Measurements from ENCODE around the gene MLLT10. TPM values are rescaled to one million over a fixed set of nuclear protein-coding genes. Genes with fewer than 3 reads are reported as not detected.

Gene MLLT10
- total and polyA plus RNA-seq, 2 of the 8 experiments (the other 6 are each of a cell fraction or from before 2014, with no cell fraction given) = 53.1 to 62.1 TPM

DNA sequence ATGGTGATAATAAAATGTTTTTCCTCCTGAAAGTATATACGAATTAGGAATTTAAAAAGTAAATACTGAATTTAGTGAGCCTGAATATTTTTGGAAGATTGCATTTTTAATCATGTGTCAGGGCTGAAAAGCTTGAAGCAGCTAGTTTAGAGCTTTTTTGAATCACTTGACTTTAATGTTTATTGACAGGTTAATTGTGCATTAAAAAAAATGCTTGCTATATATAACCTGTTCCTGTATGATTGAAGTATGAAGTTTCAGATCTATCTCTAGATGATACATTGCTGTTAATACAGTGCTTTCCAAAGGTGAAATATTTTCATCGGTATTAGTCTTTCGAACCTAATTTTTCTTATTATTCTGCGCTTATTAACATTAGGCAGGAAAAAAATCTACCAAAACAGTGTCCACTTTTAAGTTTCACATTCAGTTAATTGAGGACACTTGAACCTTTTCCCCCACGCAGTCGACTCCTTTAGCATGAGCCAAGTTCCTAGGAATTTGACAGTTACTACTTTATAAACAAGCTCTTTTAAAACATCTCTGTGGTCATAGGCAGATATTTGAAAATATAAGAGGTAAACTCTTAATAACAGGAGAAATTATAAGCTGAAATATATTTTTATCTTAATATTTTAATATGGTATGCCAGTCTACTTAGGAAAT is 187.1 kb downstream of the MLLT10 start:
- peaks cover 0 to 4% of the 10 kb centered on the region in 2 experiments; a peak in 1 of 4 replicates for H3K79me2 ChIP-seq (ENCODE audit: control insufficient read depth in 1 of 2, insufficient read depth in 2 of 2, low read length in 2 of 2)
- no peak overlapping the region for H3K14ac ChIP-seq (ENCODE audit: insufficient read length)
- H3K18ac ChIP-seq (ENCODE audit: extremely low read depth, low read length) = no peak overlapping the region
- no peaks in the 10 kb centered on the region for H4K20me1 ChIP-seq (replicated peaks in 1 of 2; ENCODE audit: control insufficient read depth in 1 of 2, insufficient read depth in 2 of 2, low read length in 2 of 2)
- H3K27me3 ChIP-seq (replicated peaks in 1 of 4; ENCODE audit: control insufficient read depth in 3 of 4, extremely low read depth in 1 of 4, insufficient read depth in 3 of 4, low read length in 3 of 4) = no peaks in the 10 kb centered on the region
- no peak overlapping the region for H2AK5ac ChIP-seq (ENCODE audit: low read depth, low read length)
- no peak overlapping the region for H3K23ac ChIP-seq (ENCODE audit: insufficient read length)
- no peak overlapping the region for H2BK120ac ChIP-seq (replicated peaks; ENCODE audit: low read depth, low read length)
- no peaks in the 10 kb centered on the region; the same call in 1 of the 2 replicates for H3K23me2 ChIP-seq (ENCODE audit: low read depth, low read length)
- CTCF ChIA-PET (ENCODE audit: partially characterized antibody) = interaction anchor here (0.6 to 1.8 kb wide), 10 partner anchors 8 to 583 kb away, joined by 3 to 11 read pairs (median 4); no protein-coding TSS in a partner anchor
- no peak overlapping the region for H3K27ac ChIP-seq (ENCODE audit: low read depth, low read length)
- POLR2A ChIA-PET (ENCODE audit: partially characterized antibody) = interaction anchor here (1.3 to 2.2 kb wide), 3 partner anchors 30 to 212 kb away, joined by 4 to 9 read pairs (median 9); partner anchors contain the start of gene SKIDA1
- H2BK15ac ChIP-seq (ENCODE audit: low read length) = no peak overlapping the region
- H3K4me1 ChIP-seq (replicated peaks in 1 of 4; ENCODE audit: control insufficient read depth in 3 of 4, insufficient read depth in 4 of 4, low read length in 3 of 4) = peaks cover 0 to 6% (median 5%) of the 10 kb centered on the region in 4 experiments; a peak in 3 of 7 replicates
- no peak overlapping the region for H3K9ac ChIP-seq (replicated peaks in 1 of 4; ENCODE audit: extremely low read depth in 1 of 4, low read depth in 3 of 4, low read length in 3 of 4)
- H3K9me3 ChIP-seq (ENCODE audit: insufficient read depth in 2 of 2, low read depth in 1 of 2, low read length in 1 of 2) = no peaks in the 10 kb centered on the region
- no peak overlapping the region for H4K8ac ChIP-seq (ENCODE audit: extremely low read depth, insufficient read depth, low read length)
- H3K4me3 ChIP-seq (ENCODE audit: extremely low read depth in 1 of 4, insufficient read depth in 2 of 4, low read depth in 3 of 4, low read length in 4 of 4) = no peak overlapping the region
- no peak overlapping the region for H2AFZ ChIP-seq (ENCODE audit: low read length)
- no peak overlapping the region for H2BK5ac ChIP-seq (ENCODE audit: low read depth, low read length)
- no peak overlapping the region for H2BK12ac ChIP-seq (ENCODE audit: low read depth, low read length)
- no peaks in the 10 kb centered on the region for H3K79me1 ChIP-seq (ENCODE audit: low read depth, low read length)
- no peak for DNase-seq (ENCODE audit: low read depth in 1 of 2, low spot score in 2 of 2)
- peaks cover 0 to 5% (median 0%) of the 10 kb centered on the region in 4 experiments; a peak in 1 of 8 replicates for H3K36me3 ChIP-seq (ENCODE audit: control insufficient read depth in 2 of 4, insufficient read depth in 4 of 4, low read length in 3 of 4)
- H4K5ac ChIP-seq (ENCODE audit: insufficient read length, low read depth, low read length) = no peak overlapping the region
- no peak overlapping the region for H3K56ac ChIP-seq (replicated peaks; ENCODE audit: insufficient read length, low read depth, low read length)
- no peak overlapping the region for H2BK20ac ChIP-seq (ENCODE audit: low read length)
- no peak overlapping the region for H3K4me2 ChIP-seq (ENCODE audit: insufficient read depth in 1 of 2, low read depth in 2 of 2, low read length in 2 of 2)
- FAIRE-seq = no peak
- H4K91ac ChIP-seq (replicated peaks; ENCODE audit: insufficient read length, low read length) = no peak overlapping the region
- 88 to 100% methylated on average over 1 to 6 of the region's 6 CpGs for WGBS, 2 experiments (ENCODE audit: extremely low coverage in 1 of 2, insufficient coverage in 1 of 2, insufficient read length in 1 of 2, insufficient replicate concordance in 2 of 2, low coverage in 1 of 2, low lambda C conversion rate in 2 of 2, missing lambda C conversion rate in 1 of 2)
- no peak overlapping the region for H3K4ac ChIP-seq (replicated peaks; ENCODE audit: insufficient read length, low read depth, low read length)
- no peak for TF ChIP-seq YY1 (IDR thresholded peaks at IDR 0.05; ENCODE audit: low read depth, low read length)
- no peak for TF ChIP-seq RNF2 (IDR thresholded peaks at IDR 0.05; ENCODE audit: borderline replicate concordance, low read depth, low read length, missing control alignments, poor library complexity, severe bottlenecking)
- no peak for TF ChIP-seq KDM1A (IDR thresholded peaks at IDR 0.05; ENCODE audit: borderline replicate concordance, low read length)
- no peak for TF ChIP-seq JUND (IDR thresholded peaks at IDR 0.05; ENCODE audit: low read length)
- TF ChIP-seq RXRA (IDR thresholded peaks at IDR 0.05; ENCODE audit: insufficient read depth, low read depth, low read length) = no peak
- TF ChIP-seq POLR2AphosphoS5 (IDR thresholded peaks at IDR 0.05; ENCODE audit: low read depth, low read length) = no peak
- no peak for TF ChIP-seq E2F6 (IDR thresholded peaks at IDR 0.05)
- TF ChIP-seq KDM4A (IDR thresholded peaks at IDR 0.05; ENCODE audit: low read depth, low read length, severe bottlenecking) = no peak
- no peak for TF ChIP-seq POLR2A (IDR thresholded peaks at IDR 0.05; ENCODE audit: control extremely low read depth in 1 of 2, low read depth in 2 of 2, low read length in 2 of 2)
- no peak for TF ChIP-seq JUN (IDR thresholded peaks at IDR 0.05; ENCODE audit: low read depth, low read length)
- no peak for TF ChIP-seq CREB1 (IDR thresholded peaks at IDR 0.05)
- TF ChIP-seq BCL11A (IDR thresholded peaks at IDR 0.05; ENCODE audit: low read depth in 2 of 2, low read length in 2 of 2) = no peak
- TF ChIP-seq NANOG (IDR thresholded peaks at IDR 0.05; ENCODE audit: insufficient read depth, low read depth, low read length, poor library complexity, severe bottlenecking) = no peak
